Measurements from ENCODE around the gene GLT6D1. TPM values are rescaled to one million over a fixed set of nuclear protein-coding genes. Genes with fewer than 3 reads are reported as not detected.

GLT6D1 gene
- total RNA-seq, 5 donors from 2014 or later (not counting 1 experiment from before 2014, with no cell fraction given): not detected

Other genes starting within 250 kb of the GLT6D1 start
- 1 to 10 TPM in 3 of 5 donors, under 1 TPM in 2; 0.35 to 2.0 (median 1.7) TPM for gene PPP1R26, start 159.8 kb downstream of the GLT6D1 start, total RNA-seq
- gene MRPS2, start 138.9 kb downstream of the GLT6D1 start, total RNA-seq: 10 to 100 TPM; 17.7 to 36.6 (median 32.8) TPM
- not detected for gene LCN1, start 118.1 kb downstream of the GLT6D1 start, total RNA-seq
- not detected for gene OBP2A, start 93.4 kb downstream of the GLT6D1 start, total RNA-seq
- gene PAEP, start 77.8 kb downstream of the GLT6D1 start, total RNA-seq: not detected
- not detected for gene LCN9, start 23.8 kb upstream of the GLT6D1 start, total RNA-seq
- not detected for gene SOHLH1, start 59.9 kb upstream of the GLT6D1 start, total RNA-seq
- under 1 TPM in 3 of 5 donors, not detected in 2; 0.07 to 0.54 (median 0.16) TPM for gene KCNT1, start 62.6 kb upstream of the GLT6D1 start, total RNA-seq